IgD-negative memory B cell (primary cell): ENCODE data around the gene DHRS13. TPM values are rescaled to one million over a fixed set of nuclear protein-coding genes. Genes with fewer than 3 reads are reported as not detected.
"Not testable (repeated sequence)": the region's sequence is repeated elsewhere in the genome, so short reads cannot be mapped to it uniquely, and the experiment has no call there.

ENCODE experiments used
- H3K27ac Mint-ChIP-seq, 3 donors: one replicate each; pipeline ENCODE4 v1.8.0; 2020 to 2022; ENCODE audit warnings: mild to moderate bottlenecking in 3 of 3, mixed read lengths in 3 of 3, moderate library complexity in 1 of 3
- H3K27me3 Mint-ChIP-seq: one replicate; pipeline ENCODE4 v1.8.0; 2021; ENCODE audit warnings: mixed read lengths
- H3K36me3 Mint-ChIP-seq: one replicate; pipeline ENCODE4 v1.8.0; 2020; ENCODE audit warnings: mild to moderate bottlenecking, mixed read lengths
- H3K4me1 Mint-ChIP-seq, 3 donors: one replicate each; pipeline ENCODE4 v1.8.0; 2020 to 2022; ENCODE audit warnings: mixed read lengths in 3 of 3, mild to moderate bottlenecking in 1 of 3
- H3K4me3 Mint-ChIP-seq, 4 donors: one replicate each; pipeline ENCODE4 v1.8.0; 2020 to 2022; ENCODE audit warnings: mild to moderate bottlenecking in 4 of 4, mixed read lengths in 4 of 4, moderate library complexity in 3 of 4
- H3K9me3 Mint-ChIP-seq, 3 donors: one replicate each; pipeline ENCODE4 v1.8.0; 2020 to 2021; ENCODE audit warnings: mixed read lengths in 3 of 3, mild to moderate bottlenecking in 1 of 3
- polyA plus RNA-seq: library from polyadenylated mRNA; unstranded; fragments of 300-500 nt; fragmentation: Illumina TruSeq; gene quantifications from one replicate; pipeline ENCODE4 v1.2.3, GENCODE V29; 2021

The DHRS13 gene
- polyA plus RNA-seq, 1 donor from 2014 or later = 17.1 TPM

DNA sequence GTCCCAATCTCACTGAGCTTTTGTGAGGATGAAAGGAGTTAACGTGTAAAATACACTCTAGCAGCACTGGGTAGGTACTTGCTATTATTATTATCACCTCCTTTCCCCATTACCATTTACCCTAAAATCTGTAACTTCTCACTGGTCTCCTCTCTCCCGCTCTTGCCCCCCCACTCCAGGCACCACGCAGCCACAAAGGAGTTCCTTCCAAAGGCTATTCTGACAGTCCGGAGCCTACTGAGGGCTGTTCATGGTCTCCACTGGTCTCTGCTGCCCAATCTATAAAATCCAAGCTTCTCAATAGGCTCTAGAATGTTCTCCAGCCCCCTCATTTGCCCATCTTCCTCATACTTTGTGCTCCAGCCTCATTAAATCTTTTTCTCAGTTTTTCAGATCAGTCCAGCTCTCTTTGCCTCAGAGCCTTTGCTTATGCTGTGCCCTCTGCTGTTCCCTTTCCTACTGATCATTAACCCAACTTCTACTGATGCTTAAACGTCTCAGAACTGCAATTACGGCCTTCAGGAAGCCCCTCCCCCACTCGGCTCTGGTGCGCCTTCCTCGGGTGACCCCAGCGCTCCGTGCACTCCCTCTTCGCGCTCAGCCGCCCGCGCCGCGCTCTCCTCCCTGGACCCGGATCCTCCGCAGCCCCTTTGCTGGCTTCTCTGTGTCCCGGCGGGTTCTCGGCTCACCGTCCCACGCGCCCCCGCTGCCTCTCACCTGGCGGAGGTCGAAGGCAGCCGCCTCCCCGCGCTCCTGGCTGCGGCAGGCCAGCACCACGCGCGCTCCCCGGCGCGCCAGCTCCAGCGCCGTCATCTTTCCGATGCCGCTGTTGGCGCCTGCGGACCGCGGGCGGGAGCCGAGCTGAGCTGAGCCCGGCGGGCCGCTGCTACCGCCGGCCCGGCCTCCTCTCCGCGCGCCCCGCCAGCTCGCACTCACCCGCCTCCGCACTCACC is 737 bp downstream of the DHRS13 start:
- Mint-ChIP-seq H3K4me3 (peak overlapping the region; percentile 74 to 92 (median 88)), H3K27me3 (no peaks in the 10 kb centered on the region), H3K27ac (peak overlapping the region; percentile 61 to 87 (median 83)), H3K36me3 (no peaks in the 10 kb centered on the region), H3K4me1 (peaks cover 12 to 29% (median 25%) of the 10 kb centered on the region in 3 donors), H3K9me3 (no peaks in the 10 kb centered on the region)

DNA sequence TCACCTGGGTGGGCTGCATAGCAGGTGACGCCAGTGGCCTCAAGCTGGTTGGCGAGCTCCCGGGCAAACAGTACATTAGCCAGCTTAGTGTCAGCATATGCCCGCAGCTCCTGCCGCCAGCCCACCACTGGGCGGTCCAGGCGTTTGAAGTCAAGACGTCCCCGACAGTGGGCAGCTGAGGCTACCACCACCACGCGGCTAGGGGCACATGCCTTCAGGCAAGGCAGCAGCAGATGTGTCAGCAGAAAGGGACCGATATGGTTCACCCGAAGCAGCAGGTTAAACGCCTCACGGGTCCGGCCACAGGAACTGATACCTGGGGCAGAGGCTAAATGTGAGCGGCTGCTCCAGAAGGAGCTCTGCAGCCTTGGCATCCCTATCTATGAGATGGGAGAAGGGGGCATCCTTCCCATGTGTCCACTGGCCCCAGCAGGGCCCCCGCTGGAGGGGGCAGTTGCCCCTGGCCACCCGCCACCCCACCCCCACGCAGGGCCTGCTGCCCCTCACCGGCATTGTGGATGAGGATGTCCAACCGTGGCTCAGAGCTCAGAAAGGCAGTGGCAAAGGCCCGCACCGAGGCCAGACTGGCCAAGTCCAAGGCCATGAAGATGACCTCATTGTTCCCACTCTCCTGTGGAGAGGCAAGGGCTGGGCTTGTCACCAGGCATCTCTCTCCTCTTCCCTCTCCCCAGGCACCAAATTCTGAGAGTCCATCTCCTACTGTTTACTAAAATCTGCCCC is 1.7 kb downstream of the DHRS13 start:
- Mint-ChIP-seq H3K27me3 (no peaks in the 10 kb centered on the region), H3K9me3 (no peaks in the 10 kb centered on the region), H3K27ac (peak overlapping the region in 2 of 3 donors; percentile 61 to 83), H3K4me3 (peak overlapping the region in 3 of 4 donors; percentile 74 to 92 (median 91)), H3K36me3 (no peaks in the 10 kb centered on the region), H3K4me1 (peaks cover 21 to 35% (median 27%) of the 10 kb centered on the region in 3 donors)

DNA sequence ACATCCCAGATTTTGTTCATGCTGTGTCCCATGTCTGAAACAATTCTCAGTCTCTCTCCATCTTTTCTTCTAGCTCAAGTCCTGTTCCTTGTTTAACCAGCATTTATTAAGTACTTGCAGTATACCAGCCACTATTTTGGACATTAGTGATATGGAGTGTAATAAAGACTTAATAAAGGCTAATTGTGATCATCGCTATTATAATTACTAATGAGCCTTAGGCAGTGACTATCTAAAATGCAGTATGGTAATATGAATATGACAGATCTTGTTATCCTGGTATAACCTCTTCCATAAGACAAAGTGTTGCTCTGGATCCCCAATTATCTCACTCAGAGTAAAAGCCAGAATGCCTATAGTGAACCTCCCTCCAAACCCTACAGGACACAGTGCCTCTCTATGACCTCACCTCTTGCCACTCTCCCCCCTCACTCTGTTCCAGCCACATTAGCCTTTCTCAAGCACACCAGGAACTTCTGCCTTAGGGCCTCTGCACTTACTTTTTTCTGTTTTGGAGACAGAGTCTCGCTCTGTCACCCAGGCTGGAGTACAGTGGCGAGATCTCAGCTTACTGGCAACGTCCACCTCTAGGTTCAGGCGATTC is 3.6 kb downstream of the DHRS13 start:
- H3K36me3 Mint-ChIP-seq = no peaks in the 10 kb centered on the region
- no peaks in the 10 kb centered on the region for H3K27me3 Mint-ChIP-seq
- H3K27ac Mint-ChIP-seq = peak overlapping the region in 2 of 3 donors; percentile 18 to 99
- H3K4me1 Mint-ChIP-seq = peaks cover 26 to 42% (median 32%) of the 10 kb centered on the region in 3 donors
- peak overlapping the region; percentile 50 to 99 (median 83) for H3K4me3 Mint-ChIP-seq
- no peaks in the 10 kb centered on the region for H3K9me3 Mint-ChIP-seq

DNA sequence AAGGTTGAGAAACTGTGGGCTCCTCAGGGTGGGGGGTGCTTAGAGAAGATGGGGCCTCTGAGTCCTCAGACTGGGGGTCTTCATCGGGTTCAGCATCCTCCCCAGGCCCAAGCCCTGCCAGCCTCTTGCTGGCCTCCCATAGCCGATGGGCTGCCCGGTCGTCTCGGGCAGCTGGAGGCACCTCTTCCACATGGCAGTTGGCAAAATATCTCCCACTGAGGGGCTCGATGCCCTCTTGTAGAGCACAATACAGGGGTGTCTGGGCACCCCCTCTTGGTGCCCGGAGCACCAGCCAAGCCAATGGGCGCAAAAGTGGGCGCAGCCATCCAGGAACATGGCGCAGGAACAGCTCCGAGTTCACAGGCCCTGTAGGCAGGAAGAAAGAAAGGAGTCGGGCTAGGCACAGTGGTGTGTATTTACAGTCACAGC is 4.3 kb downstream of the DHRS13 start:
- no peaks in the 10 kb centered on the region for H3K36me3 Mint-ChIP-seq
- no peaks in the 10 kb centered on the region for H3K9me3 Mint-ChIP-seq
- peak overlapping the region; percentile 96 to 99 (median 99) for H3K27ac Mint-ChIP-seq
- peaks cover 30 to 40% (median 34%) of the 10 kb centered on the region in 3 donors for H3K4me1 Mint-ChIP-seq
- H3K27me3 Mint-ChIP-seq = no peaks in the 10 kb centered on the region
- H3K4me3 Mint-ChIP-seq = peak overlapping the region in 3 of 4 donors; percentile 17 to 99 (median 96)

DNA sequence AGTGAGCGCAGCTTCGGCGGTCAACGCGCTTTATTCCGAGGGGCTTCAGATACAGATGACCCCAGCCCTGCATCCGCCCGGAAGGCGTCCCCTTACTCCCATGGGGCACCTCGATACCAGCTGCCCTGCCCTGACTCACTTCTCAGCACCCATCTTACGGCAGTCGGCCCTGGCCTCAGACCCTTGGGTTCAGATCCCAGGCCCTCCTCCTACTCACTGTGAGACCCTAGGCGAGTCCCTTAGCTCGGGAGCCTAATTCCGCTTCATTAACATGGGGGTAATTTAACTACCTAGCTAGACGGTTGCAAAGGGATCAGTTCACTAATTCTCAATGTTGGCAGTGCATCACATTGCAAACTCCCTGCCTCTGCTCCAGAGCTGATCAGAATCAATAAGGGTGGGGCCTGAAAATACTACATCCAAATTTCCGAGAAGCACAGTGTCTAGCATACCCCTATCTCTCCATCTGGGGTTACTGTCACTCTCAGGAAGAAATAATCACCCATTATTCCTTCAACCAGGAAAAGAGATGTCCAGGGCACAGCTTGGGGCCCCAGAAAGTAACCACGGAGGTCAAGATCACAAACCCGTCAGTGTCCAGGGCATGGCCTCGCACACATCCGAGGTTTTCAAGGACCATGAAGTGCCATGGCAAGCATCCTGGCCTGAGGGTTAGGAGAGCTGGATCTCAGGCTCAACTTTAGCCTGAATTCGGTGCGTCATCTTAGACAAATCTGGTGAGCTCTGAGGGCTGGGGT is 4.9 kb downstream of the DHRS13 start:
- H3K36me3 Mint-ChIP-seq = peaks cover 5% of the 10 kb centered on the region
- peak overlapping the region; percentile 96 to 99 (median 98) for H3K4me3 Mint-ChIP-seq
- H3K27ac Mint-ChIP-seq = peak overlapping the region; percentile 96 to 99 (median 99)
- H3K27me3 Mint-ChIP-seq = no peaks in the 10 kb centered on the region
- H3K9me3 Mint-ChIP-seq = no peaks in the 10 kb centered on the region
- peaks cover 36 to 42% (median 40%) of the 10 kb centered on the region in 3 donors for H3K4me1 Mint-ChIP-seq

DNA sequence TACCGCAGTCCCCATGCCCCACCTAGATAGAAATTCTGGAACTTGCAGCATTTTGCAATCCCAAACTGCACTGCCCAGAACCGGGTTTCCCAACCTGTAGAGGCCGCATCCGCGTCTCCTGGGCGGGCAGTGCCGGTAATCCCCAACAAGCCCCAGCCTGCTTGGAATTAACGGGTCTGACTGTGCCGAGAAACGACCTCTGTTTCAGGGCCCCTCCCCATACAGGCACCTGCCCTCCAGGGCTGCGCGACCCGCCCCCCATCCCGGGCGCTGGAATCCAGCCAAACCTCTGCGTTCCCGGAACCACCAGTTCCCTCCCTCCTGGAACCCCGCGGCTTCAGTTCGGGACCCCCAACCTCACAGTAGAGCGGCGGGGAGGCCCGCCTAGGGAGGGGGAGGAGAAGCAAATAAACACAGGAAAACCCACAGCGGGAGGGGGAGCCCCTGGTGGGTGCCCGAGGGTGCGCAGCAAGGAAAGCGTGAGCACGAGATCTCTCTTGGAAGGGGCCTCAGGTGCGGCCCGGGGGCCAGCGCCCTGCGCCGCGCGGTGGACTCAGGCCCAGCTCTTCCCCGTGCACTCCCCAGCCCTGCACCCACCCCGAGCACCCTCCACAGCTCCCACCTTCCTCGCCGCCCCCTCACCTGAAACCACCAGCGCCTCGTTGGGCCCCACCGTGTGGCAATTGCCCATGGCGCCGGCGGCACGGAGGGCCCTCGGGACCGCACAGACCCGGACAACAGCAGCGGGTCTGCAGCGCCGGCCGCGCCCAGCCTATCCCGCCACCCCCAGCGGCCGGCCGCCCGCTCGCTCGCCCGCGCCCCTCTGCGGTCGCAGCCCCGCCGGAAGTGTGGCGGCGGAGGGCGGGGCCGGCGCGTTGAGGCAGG is 5.8 kb downstream of the DHRS13 start, which contains the start of gene FLOT2:
TSS of gene FLOT2 (minus strand) at position 850 of the 885 bp plus-strand sequence. CDS start at position 691, 159 bp downstream.
- Mint-ChIP-seq H3K27me3 (no peaks in the 10 kb centered on the region), H3K27ac (peak within 1 kb of the TSS; percentile 96 to 99 (median 99)), H3K9me3 (no peaks in the 10 kb centered on the region), H3K4me3 (peak within 1 kb of the TSS; percentile 96 to 99 (median 98)), H3K4me1 (peaks cover 36 to 45% (median 41%) of the 10 kb centered on the region in 3 donors), H3K36me3 (peaks cover 5% of the 10 kb centered on the region)

DNA sequence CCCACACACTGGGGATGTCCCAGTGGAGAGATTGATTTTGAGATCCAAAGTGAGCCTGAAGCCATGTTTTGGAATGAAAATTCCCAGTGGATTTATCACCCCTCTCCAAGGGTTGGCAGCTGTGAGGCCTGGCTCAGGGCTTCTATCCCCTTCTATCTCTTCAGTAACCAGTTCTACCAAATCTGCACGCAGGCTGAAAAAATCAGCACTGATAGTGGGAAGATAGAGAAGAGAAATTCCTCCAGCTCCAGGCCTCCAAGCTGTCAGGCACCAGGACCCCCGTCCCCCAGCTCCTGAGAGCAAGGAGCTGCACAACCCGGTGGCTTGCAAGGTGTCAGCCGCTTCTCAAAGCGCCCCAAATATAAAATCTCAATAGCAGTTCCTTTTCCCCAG is 6.4 kb downstream of the DHRS13 start:
- peaks cover 33 to 45% (median 41%) of the 10 kb centered on the region in 3 donors for H3K4me1 Mint-ChIP-seq
- peaks cover 8% of the 10 kb centered on the region for H3K36me3 Mint-ChIP-seq
- no peaks in the 10 kb centered on the region for H3K27me3 Mint-ChIP-seq
- H3K4me3 Mint-ChIP-seq = peak overlapping the region; percentile 96 to 99 (median 98)
- H3K27ac Mint-ChIP-seq = peak overlapping the region; percentile 96 to 99 (median 99)
- no peaks in the 10 kb centered on the region for H3K9me3 Mint-ChIP-seq

DNA sequence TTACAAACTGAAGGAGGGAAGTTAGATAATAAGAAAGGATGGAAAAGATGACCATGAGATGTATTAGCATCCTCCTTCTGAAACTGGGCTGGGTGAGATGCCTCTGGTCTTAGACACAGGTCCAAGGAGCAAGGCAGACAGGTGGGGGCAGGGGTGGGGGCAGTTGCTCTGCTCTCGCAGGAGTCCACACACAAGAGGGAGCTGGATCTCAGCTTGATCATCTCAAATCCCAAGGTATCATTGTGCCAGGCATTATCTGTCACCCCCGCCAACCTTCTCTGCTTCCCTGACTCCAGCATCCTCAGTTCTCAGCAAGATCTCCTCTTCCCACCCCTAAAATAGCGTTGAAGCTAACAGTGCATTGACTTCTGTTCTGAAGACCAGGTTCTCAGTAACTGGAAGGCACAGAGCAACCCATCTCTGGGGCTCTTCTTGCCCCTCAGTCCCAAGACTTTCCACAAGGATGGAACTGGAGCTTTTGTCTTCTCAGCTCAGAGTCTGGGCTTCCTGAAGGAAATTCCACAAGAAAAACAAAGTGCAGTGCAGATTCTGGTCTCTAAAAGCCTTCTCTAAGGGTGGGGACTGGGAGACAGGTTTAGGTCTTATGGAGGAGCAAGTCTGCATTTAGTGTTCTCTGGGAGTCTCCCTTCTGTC is 7.0 kb downstream of the DHRS13 start:
- H3K4me1 Mint-ChIP-seq = peaks cover 38 to 50% (median 46%) of the 10 kb centered on the region in 3 donors
- H3K36me3 Mint-ChIP-seq = peaks cover 8% of the 10 kb centered on the region
- H3K27me3 Mint-ChIP-seq = no peaks in the 10 kb centered on the region
- H3K9me3 Mint-ChIP-seq = no peaks in the 10 kb centered on the region
- H3K27ac Mint-ChIP-seq = peak overlapping the region; percentile 96 to 99 (median 99)
- H3K4me3 Mint-ChIP-seq = peak overlapping the region; percentile 96 to 99 (median 98)

DNA sequence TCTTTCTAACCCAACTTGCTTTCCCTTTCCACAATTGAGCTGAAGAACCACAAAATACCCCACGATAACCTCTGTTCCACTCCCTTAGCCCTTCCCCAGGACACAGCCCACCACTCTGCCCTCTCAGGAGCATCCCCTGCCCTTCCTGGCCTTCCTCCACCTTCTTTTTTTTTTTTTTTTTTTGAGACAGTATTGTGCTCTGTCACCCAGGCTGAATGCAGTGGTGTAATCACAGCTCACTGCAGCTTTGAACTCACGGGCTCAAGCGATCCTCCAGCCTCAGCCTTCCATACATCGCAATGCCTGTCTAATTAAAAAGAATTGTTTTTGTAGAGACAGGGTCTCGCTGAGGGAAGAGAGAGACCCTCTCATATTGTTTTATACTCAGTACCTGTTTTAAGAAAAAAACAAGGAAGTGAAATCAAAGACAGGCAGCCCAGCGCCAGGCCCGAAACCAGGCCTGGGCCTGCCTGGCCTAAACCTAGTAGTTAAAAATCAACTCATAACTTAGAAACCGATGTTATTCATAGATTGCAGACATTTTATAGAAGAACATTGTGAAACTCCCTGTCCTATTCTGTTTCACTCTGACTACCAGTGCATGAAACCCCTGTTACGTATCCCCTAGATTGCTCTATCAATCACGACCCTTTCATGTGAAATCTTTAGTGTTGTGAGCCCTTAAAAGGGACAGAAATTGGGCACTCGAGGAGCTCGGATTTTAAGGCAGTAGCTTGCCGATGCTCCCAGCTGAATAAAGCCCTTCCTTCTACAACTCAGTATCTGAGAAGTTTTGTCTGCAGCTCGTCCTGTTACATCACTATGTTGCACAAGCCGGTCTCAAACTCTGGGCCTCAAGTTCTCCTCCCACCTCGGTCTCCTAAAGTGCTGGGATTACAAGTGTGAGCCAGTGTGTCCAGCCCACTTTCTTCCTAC is 9.4 kb downstream of the DHRS13 start:
- Mint-ChIP-seq H3K27ac (peak overlapping the region; percentile 94 to 99 (median 98)), H3K4me3 (peak overlapping the region; percentile 78 to 97 (median 88)), H3K4me1 (peaks cover 41 to 57% (median 50%) of the 10 kb centered on the region in 3 donors)
- not testable (repeated sequence) for H3K36me3 Mint-ChIP-seq, H3K27me3 Mint-ChIP-seq, H3K9me3 Mint-ChIP-seq

DNA sequence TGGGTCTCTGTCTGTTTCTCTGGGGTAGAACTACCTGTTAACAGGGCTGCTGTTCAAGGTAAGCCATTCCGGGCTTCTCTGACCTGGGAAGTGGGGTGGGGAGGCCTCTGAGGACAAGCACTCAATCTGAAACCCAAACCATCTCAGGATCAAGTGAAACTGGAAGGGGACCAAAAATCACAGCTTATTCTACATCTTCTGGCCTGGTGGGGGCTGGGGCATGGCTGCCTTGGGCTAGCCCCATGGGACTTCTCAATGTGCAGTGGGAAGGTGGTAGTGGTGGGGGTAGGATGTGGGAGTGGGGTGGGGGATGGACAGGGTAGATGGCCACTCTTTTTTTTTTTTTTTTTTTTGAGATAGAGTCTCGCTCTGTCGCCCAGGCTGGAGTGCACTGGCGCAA is 10.9 kb downstream of the DHRS13 start:
- Mint-ChIP-seq H3K9me3 (no peaks in the 10 kb centered on the region), H3K27ac (peak overlapping the region; percentile 88 to 98 (median 90)), H3K36me3 (peaks cover 8% of the 10 kb centered on the region), H3K4me1 (peaks cover 48 to 58% (median 55%) of the 10 kb centered on the region in 3 donors), H3K4me3 (peak overlapping the region in 3 of 4 donors; percentile 67 to 91 (median 71)), H3K27me3 (no peaks in the 10 kb centered on the region)

DNA sequence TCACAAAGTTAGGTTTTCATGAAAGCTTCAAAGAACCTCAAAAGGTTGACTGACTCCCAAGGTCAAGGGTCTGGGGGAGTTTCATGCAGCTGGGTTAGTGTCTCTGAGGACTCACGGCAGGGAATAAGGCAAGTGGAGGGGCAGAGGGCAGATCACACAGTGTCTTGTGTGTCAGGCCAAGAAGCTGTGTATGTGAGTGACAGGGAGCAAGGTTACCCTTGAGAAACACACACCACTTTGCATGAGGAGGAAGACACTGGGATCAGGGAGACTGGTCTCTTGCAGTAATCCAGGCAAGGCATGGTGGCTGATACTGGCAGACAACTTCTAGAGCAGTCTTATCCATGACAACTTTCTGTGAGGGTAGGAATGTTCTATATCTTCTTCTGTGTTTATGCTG is 11.7 kb downstream of the DHRS13 start:
- no peaks in the 10 kb centered on the region for H3K9me3 Mint-ChIP-seq
- peaks cover 40 to 56% (median 54%) of the 10 kb centered on the region in 3 donors for H3K4me1 Mint-ChIP-seq
- H3K36me3 Mint-ChIP-seq = peaks cover 8% of the 10 kb centered on the region
- H3K4me3 Mint-ChIP-seq = peak overlapping the region; percentile 38 to 72 (median 62)
- peak overlapping the region; percentile 81 to 96 (median 88) for H3K27ac Mint-ChIP-seq
- H3K27me3 Mint-ChIP-seq = no peaks in the 10 kb centered on the region

DNA sequence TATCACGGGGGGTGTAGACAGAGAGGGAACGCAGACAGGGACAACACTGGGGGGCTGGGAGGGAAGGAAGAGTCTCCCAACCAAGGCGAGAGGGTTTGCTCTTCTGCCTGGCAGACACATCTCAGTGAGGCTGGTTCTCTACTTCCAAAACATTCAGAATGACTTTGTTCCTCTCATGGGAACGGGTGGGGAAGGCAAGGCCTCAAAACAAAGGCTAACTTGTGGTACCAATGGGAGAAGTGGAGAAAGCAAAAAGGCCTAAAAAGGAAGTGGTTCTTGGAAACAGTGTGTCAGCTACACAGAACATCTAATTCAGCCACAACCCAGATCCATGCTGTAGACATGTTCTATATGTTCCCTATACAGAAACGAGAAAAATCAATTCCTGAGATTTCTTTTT is 12.9 kb downstream of the DHRS13 start:
- Mint-ChIP-seq H3K36me3 (peaks cover 8% of the 10 kb centered on the region), H3K9me3 (no peaks in the 10 kb centered on the region), H3K27me3 (no peaks in the 10 kb centered on the region), H3K4me1 (peaks cover 38 to 48% (median 47%) of the 10 kb centered on the region in 3 donors), H3K4me3 (peak overlapping the region in 1 of 4 donors; percentile 41), H3K27ac (peak overlapping the region in 1 of 3 donors; percentile 16)
